RWPE1 (cell line): Measurements from ENCODE around the gene PPM1B.

ENCODE experiments used
- CTCF ChIA-PET: fragments of 350-600 bp; sonication (Branson Sonifier 250); formaldehyde crosslinking; extraction: SDS; loops from one replicate; lab custom pipeline; 2021; lab: Yijun Ruan, JAX
- POLR2A ChIA-PET: fragments of 400-600 bp; formaldehyde crosslinking; extraction: SDS; loops from one replicate; lab custom pipeline; 2020; ENCODE audit warnings: antibody characterized with exemption; ENCODE audit not compliant: low non-redundant PET; lab: Yijun Ruan, JAX
- DNase-seq: peaks from one replicate; pipeline ENCODE4 v3.0.0; 2012; ENCODE audit warnings: low spot score
- H3K27ac ChIP-seq: fragments of 450-650 bp; 2 replicates; pipeline ENCODE4 v1.5.1; 2017
- TF ChIP-seq, protein P1 (sequence below): fragments of 450-650 bp; conservative IDR thresholded peaks from 2 replicates; pipeline ENCODE4 v1.5.1; 2017; ENCODE audit warnings: low read depth, mild to moderate bottlenecking

PPM1B gene

GRCh38 chr2:44267269-44267795 lies 98.7 kb downstream of the PPM1B start:
- no peak overlapping the region for H3K27ac ChIP-seq
- POLR2A ChIA-PET = no interaction called here
- CTCF ChIA-PET = interaction anchor here (0.6 kb wide), 1 partner anchor 232 kb away, joined by 3 read pairs; no protein-coding TSS in a partner anchor
- TF ChIP-seq, protein P1, sequence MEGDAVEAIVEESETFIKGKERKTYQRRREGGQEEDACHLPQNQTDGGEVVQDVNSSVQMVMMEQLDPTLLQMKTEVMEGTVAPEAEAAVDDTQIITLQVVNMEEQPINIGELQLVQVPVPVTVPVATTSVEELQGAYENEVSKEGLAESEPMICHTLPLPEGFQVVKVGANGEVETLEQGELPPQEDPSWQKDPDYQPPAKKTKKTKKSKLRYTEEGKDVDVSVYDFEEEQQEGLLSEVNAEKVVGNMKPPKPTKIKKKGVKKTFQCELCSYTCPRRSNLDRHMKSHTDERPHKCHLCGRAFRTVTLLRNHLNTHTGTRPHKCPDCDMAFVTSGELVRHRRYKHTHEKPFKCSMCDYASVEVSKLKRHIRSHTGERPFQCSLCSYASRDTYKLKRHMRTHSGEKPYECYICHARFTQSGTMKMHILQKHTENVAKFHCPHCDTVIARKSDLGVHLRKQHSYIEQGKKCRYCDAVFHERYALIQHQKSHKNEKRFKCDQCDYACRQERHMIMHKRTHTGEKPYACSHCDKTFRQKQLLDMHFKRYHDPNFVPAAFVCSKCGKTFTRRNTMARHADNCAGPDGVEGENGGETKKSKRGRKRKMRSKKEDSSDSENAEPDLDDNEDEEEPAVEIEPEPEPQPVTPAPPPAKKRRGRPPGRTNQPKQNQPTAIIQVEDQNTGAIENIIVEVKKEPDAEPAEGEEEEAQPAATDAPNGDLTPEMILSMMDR = no peak
- no peak for DNase-seq

DNA sequence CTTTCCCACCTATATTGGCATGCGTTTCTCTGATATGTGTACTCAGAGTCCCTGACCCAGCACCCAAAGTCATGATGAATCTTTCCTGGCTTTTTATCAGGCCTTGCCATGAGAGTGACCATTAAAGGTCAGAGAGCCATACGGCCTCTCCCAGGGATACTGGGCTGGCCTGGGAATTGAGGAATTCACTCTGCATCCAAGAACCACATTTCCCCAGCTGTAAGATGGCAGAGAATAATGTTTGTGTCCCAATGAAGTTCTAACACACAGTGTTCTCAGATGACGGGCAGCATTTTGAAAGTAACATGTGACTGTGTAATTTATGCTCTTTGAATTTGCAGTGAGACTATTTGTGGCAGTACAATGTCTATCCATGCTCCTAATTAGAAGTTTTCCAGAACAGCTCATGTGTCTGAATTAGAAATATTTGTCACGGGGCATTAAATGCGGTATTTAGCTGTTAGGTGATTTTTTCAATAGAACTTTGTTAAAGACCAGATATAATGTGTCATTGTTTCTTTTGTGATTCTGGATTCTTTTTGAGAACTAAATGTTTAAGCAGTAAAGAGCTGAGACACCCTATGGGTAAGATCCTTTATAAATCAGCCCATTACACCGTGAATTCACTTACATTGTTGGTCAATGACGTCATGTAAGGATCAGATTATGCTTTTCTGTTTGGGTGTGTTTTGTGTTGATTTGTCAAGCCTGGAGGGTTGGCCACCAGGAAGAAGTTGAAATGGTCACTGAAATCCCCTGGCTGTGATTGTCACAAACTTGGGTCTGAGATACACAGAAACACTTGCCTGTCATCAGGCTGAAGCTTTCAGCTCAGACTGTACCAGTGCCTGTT lies 99.3 kb downstream of the PPM1B start:
- no peak for DNase-seq
- TF ChIP-seq, protein P1 = no peak
- H3K27ac ChIP-seq = no peak overlapping the region
- ChIA-PET POLR2A (no interaction called here), CTCF (interaction anchor here (0.5 to 0.6 kb wide), 2 partner anchors 233 to 614 kb away, joined by 3 read pairs; no protein-coding TSS in a partner anchor)

GRCh38 chr2:44269831-44270230 lies 101.2 kb downstream of the PPM1B start:
- DNase-seq = no peak
- ChIA-PET CTCF (no interaction called here), POLR2A (no interaction called here)
- H3K27ac ChIP-seq = no peak overlapping the region
- TF ChIP-seq, protein P1 = no peak

GRCh38 chr2:44271296-44271695 lies 102.6 kb downstream of the PPM1B start:
- no peak overlapping the region for H3K27ac ChIP-seq
- CTCF ChIA-PET = no interaction called here
- TF ChIP-seq, protein P1 = no peak
- POLR2A ChIA-PET = no interaction called here
- DNase-seq = no peak

DNA sequence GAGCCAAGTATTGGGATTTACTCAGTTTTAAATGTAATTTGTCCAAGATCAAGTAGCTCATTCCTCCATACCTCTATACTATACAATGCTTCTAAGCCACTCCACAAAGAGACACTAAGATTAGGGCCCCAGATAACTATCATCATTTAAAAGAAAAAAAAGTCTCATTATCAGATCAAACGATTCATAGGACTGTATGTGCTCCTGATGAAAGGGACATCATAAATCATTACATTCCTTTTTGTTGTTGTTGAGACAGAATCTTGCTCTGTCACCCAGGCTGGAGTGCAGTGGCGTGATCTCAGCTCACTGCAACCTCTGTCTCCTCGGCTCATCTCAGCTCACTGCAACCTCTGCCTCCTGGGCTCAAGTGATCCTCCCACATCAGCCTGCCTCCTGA lies 104.4 kb downstream of the PPM1B start:
- DNase-seq = no peak
- TF ChIP-seq, protein P1 = no peak
- POLR2A ChIA-PET = no interaction called here
- CTCF ChIA-PET = no interaction called here
- H3K27ac ChIP-seq = no peak overlapping the region

DNA sequence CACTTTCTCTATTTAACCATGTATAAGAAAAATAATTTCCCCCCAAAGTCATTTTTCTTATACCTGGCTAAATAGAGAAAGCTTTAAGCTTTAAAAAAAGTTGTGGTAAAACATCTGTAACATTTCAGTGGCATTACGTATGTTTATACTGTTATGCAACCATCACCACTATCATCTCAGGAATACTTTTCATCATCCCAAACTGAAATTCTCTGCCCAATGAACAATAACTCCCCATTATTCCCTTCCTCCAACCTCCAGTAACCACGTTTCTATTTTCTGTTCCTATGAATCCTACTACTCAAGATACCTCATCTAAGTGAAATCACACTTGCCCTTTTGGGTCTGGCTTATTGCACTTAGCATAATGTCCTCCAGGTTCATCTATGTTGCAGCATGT lies 104.9 kb downstream of the PPM1B start:
- DNase-seq = no peak
- TF ChIP-seq, protein P1 = no peak
- POLR2A ChIA-PET = no interaction called here
- H3K27ac ChIP-seq = no peak overlapping the region
- CTCF ChIA-PET = no interaction called here
